IMR-90 (cell line): ENCODE data around the gene S100A12. TPM values are rescaled to one million over a fixed set of nuclear protein-coding genes. Genes with fewer than 3 reads are reported as not detected.

Source experiments
- ATAC-seq: fragments of 200-7000 bp; cut with Tn5 transposase; 2 replicates; pipeline ENCODE4 v1.9.1; 2020; ENCODE audit warnings: low read depth, mild to moderate bottlenecking, moderate library complexity
- BruUV-seq: library from RNA; stranded (reverse); fragments of 400-500 nt; replicated peaks from 2 replicates; lab custom pipeline; 2021; lab: Mats Ljungman, UMichigan
- CTCF ChIA-PET: fragments of 300-600 bp; formaldehyde crosslinking; extraction: SDS; loops from one replicate; lab custom pipeline; 2021; ENCODE audit warnings: antibody characterized with exemption; lab: Yijun Ruan, JAX
- POLR2A ChIA-PET: fragments of 300-600 bp; sonication (Branson Sonifier 250); formaldehyde crosslinking; loops from one replicate; lab custom pipeline; 2022; ENCODE audit warnings: antibody characterized with exemption; ENCODE audit not compliant: unreplicated experiment; lab: Charles Lee
- DNase-seq: peaks from one replicate; pipeline ENCODE4 v3.0.0; 2013
- H2AFZ ChIP-seq: replicated peaks from 2 replicates; pipeline ENCODE3; 2013; ENCODE audit warnings: low read length, mild to moderate bottlenecking; ENCODE audit not compliant: poor library complexity
- H2AK5ac ChIP-seq: 2 replicates; pipeline ENCODE4 v1.6.1; 2013; ENCODE audit warnings: low read depth, low read length, inconsistent platforms
- H2AK9ac ChIP-seq: replicated peaks from 2 replicates; pipeline ENCODE3; 2013; ENCODE audit warnings: mild to moderate bottlenecking, low read depth, low read length, moderate library complexity; ENCODE audit not compliant: poor library complexity
- H2BK120ac ChIP-seq: 2 replicates; pipeline ENCODE4 v1.6.1; 2013; ENCODE audit warnings: low read depth, low read length, inconsistent platforms
- H2BK15ac ChIP-seq: 3 replicates; pipeline ENCODE4 v1.6.1; 2013; ENCODE audit warnings: low read depth, low read length, inconsistent platforms
- H2BK20ac ChIP-seq: 2 replicates; pipeline ENCODE4 v1.6.1; 2013; ENCODE audit warnings: low read depth, mild to moderate bottlenecking, inconsistent platforms, low read length, moderate library complexity
- H2BK5ac ChIP-seq: 2 replicates; pipeline ENCODE4 v1.6.1; 2013; ENCODE audit warnings: mild to moderate bottlenecking, low read depth, low read length, inconsistent platforms; ENCODE audit not compliant: poor library complexity, severe bottlenecking
- H3K14ac ChIP-seq: replicated peaks from 2 replicates; pipeline ENCODE4 v1.6.1; 2013; ENCODE audit warnings: low read depth, low read length, inconsistent platforms
- H3K18ac ChIP-seq: 2 replicates; pipeline ENCODE4 v1.6.1; 2013; ENCODE audit warnings: low read depth, low read length, control low read depth
- H3K23ac ChIP-seq: 2 replicates; pipeline ENCODE4 v1.6.1; 2013; ENCODE audit warnings: low read depth, low read length, inconsistent platforms
- H3K27ac ChIP-seq: 2 replicates; pipeline ENCODE4 v1.5.1; 2013; ENCODE audit warnings: mild to moderate bottlenecking, control low read depth, low read length; ENCODE audit not compliant: insufficient read depth
- H3K27me3 ChIP-seq: 2 replicates; pipeline ENCODE4 v1.6.1; 2013; ENCODE audit warnings: low read length; ENCODE audit not compliant: control insufficient read depth, insufficient read depth
- H3K36me3 ChIP-seq: 2 replicates; pipeline ENCODE4 v1.6.1; 2013; ENCODE audit warnings: low read length, mixed read lengths; ENCODE audit not compliant: control insufficient read depth, insufficient read depth
- H3K4ac ChIP-seq: 2 replicates; pipeline ENCODE4 v1.6.1; 2013; ENCODE audit warnings: low read depth, low read length, inconsistent platforms
- H3K4me1 ChIP-seq: 2 replicates; pipeline ENCODE4 v1.6.1; 2013; ENCODE audit warnings: low read length, mixed read lengths; ENCODE audit not compliant: control insufficient read depth, insufficient read depth
- H3K4me2 ChIP-seq: 2 replicates; pipeline ENCODE4 v1.6.1; 2013; ENCODE audit warnings: low read depth, mild to moderate bottlenecking, control low read depth, low read length, moderate library complexity
- H3K4me3 ChIP-seq: 2 replicates; pipeline ENCODE4 v1.5.1; 2013; ENCODE audit warnings: low read depth, mild to moderate bottlenecking, control low read depth, low read length, moderate library complexity; ENCODE audit not compliant: insufficient read depth
- H3K56ac ChIP-seq: 2 replicates; pipeline ENCODE4 v1.6.1; 2013; ENCODE audit warnings: low read length, inconsistent platforms; ENCODE audit not compliant: insufficient read depth; ENCODE audit errors: extremely low read depth
- H3K79me1 ChIP-seq, 2 experiments: 2 replicates each; pipeline ENCODE4 v1.6.1; 2013; ENCODE audit warnings: low read length in 2 of 2, inconsistent platforms in 1 of 2, low read depth in 1 of 2
- H3K9ac ChIP-seq: 2 replicates; pipeline ENCODE4 v1.6.1; 2013; ENCODE audit warnings: low read depth, low read length, control low read depth
- H3K9me1 ChIP-seq: 2 replicates; pipeline ENCODE4 v1.6.1; 2013; ENCODE audit warnings: low read length, inconsistent platforms; ENCODE audit not compliant: insufficient read depth
- H3K9me3 ChIP-seq: 2 replicates; pipeline ENCODE4 v1.6.1; 2013; ENCODE audit warnings: low read length; ENCODE audit not compliant: control insufficient read depth, insufficient read depth
- H4K20me1 ChIP-seq: 2 replicates; pipeline ENCODE4 v1.6.1; 2013; ENCODE audit warnings: low read length, inconsistent platforms; ENCODE audit not compliant: insufficient read depth
- H4K5ac ChIP-seq: 2 replicates; pipeline ENCODE4 v1.6.1; 2013; ENCODE audit warnings: mild to moderate bottlenecking, low read depth, low read length, control low read depth
- H4K8ac ChIP-seq, 2 experiments: 2 replicates each; pipeline ENCODE4 v1.6.1; 2013; ENCODE audit warnings: low read depth in 2 of 2, low read length in 2 of 2, control low read depth in 1 of 2, inconsistent platforms in 1 of 2
- H4K91ac ChIP-seq: 2 replicates; pipeline ENCODE4 v1.6.1; 2013; ENCODE audit warnings: low read depth, low read length, inconsistent platforms; ENCODE audit not compliant: insufficient read depth
- BHLHE40 ChIP-seq: fragments of 150-350 bp; IDR thresholded peaks from 2 replicates; pipeline ENCODE4 v1.6.1; 2016; ENCODE audit warnings: mild to moderate bottlenecking, low read depth, low read length
- CEBPB ChIP-seq: IDR thresholded peaks from 2 replicates; pipeline ENCODE4 v1.6.1; 2012; ENCODE audit warnings: low read depth, low read length, improper control_type of control experiment
- CHD1 ChIP-seq: IDR thresholded peaks from 2 replicates; pipeline ENCODE4 v1.6.1; 2012; ENCODE audit warnings: low read depth, low read length, improper control_type of control experiment
- FOS ChIP-seq: fragments of 150-350 bp; IDR thresholded peaks from 2 replicates; pipeline ENCODE4 v1.6.1; 2016; ENCODE audit warnings: low read depth, low read length
- MAFK ChIP-seq: IDR thresholded peaks from 2 replicates; pipeline ENCODE4 v1.6.1; 2012; ENCODE audit warnings: low read depth, low read length, improper control_type of control experiment
- MAZ ChIP-seq: IDR thresholded peaks from 2 replicates; pipeline ENCODE4 v1.6.1; 2012; ENCODE audit warnings: low read depth, mild to moderate bottlenecking, low read length, improper control_type of control experiment, moderate library complexity, borderline replicate concordance
- MXI1 ChIP-seq: IDR thresholded peaks from 2 replicates; pipeline ENCODE4 v1.6.1; 2012; ENCODE audit warnings: low read depth, mild to moderate bottlenecking, low read length, moderate library complexity, borderline replicate concordance
- NFE2L2 ChIP-seq: fragments of 150-350 bp; IDR thresholded peaks from 2 replicates; pipeline ENCODE4 v1.6.1; 2016; ENCODE audit warnings: low read depth, mild to moderate bottlenecking, low read length
- POLR2A ChIP-seq: IDR thresholded peaks from 2 replicates; pipeline ENCODE4 v1.6.1; 2012; ENCODE audit warnings: mild to moderate bottlenecking, low read depth, low read length
- RAD21 ChIP-seq: IDR thresholded peaks from 2 replicates; pipeline ENCODE4 v1.6.1; 2012; ENCODE audit warnings: low read length, improper control_type of control experiment
- RCOR1 ChIP-seq: IDR thresholded peaks from 2 replicates; pipeline ENCODE4 v1.6.1; 2012; ENCODE audit warnings: mild to moderate bottlenecking, low read length, improper control_type of control experiment; ENCODE audit not compliant: insufficient replicate concordance
- RFX5 ChIP-seq: IDR thresholded peaks from 2 replicates; pipeline ENCODE4 v1.8.0; 2012; ENCODE audit warnings: low read depth, mild to moderate bottlenecking, low read length, moderate library complexity
- SMC3 ChIP-seq: fragments of 150-350 bp; IDR thresholded peaks from 2 replicates; pipeline ENCODE4 v1.6.1; 2016; ENCODE audit warnings: low read depth, mild to moderate bottlenecking, antibody characterized with exemption, low read length, moderate library complexity
- WGBS, 2 experiments: methylation state at CpG; one replicate each; pipeline versions ENCODE4 v1.1.5 to v1.1.7; 2013; ENCODE audit warnings: missing lambda C conversion rate in 2 of 2; ENCODE audit not compliant: insufficient read length in 1 of 2; ENCODE audit errors: extremely low coverage in 2 of 2; 5-methylcytosine and 5-hydroxymethylcytosine counted together
- dilution Hi-C: fragments of 300-500 bp; cut with HindIII; formaldehyde crosslinking; loops from one replicate; pipeline ENCODE4 v1.14.3; 2018; ENCODE audit warnings: low sequenced_read_pairs; ENCODE audit not compliant: unreplicated experiment
- in situ Hi-C: fragments of 300-500 bp; cut with MboI; formaldehyde crosslinking; loops from 3 replicates; pipeline ENCODE4 v1.14.3; 2019; ENCODE audit warnings: low sequenced_read_pairs, inconsistent platforms, mixed read lengths
- intact Hi-C: fragments of 100-400 bp; cut with micrococcal nuclease; formaldehyde crosslinking; loops from 2 replicates; pipeline ENCODE4 v1.10.0; 2022
- polyA plus RNA-seq, 3 experiments: library from polyadenylated mRNA; depleted of rRNA; stranded (reverse); fragments of >200 nt; gene quantifications; 2 replicates each; pipeline ENCODE4 v1.2.3, GENCODE V29; 2012; ENCODE audit warnings: low replicate concordance in 1 of 3
- total RNA-seq: library from RNA; depleted of rRNA; stranded (reverse); fragments of >200 nt; gene quantifications from 2 replicates; pipeline ENCODE4 v1.2.3, GENCODE V29; 2012
- TF ChIP-seq, protein P1 (sequence below): fragments of 150-350 bp; IDR thresholded peaks from 2 replicates; pipeline ENCODE4 v1.6.1; 2016; ENCODE audit warnings: low read depth, mild to moderate bottlenecking, low read length, moderate library complexity, borderline replicate concordance
- TF ChIP-seq, protein P2 (sequence below): fragments of 150-350 bp; IDR thresholded peaks from 2 replicates; pipeline ENCODE4 v1.6.1; 2017; ENCODE audit warnings: mild to moderate bottlenecking, antibody characterized with exemption, low read length, low read depth
- TF ChIP-seq, protein P3 (sequence below): conservative IDR thresholded peaks from 2 replicates; pipeline ENCODE4 v1.5.1; 2012; ENCODE audit warnings: mild to moderate bottlenecking, low read depth, low read length, improper control_type of control experiment

Gene S100A12
- total and polyA plus RNA-seq, 2 of the 4 experiments (the other 2 are of a cell fraction): not detected

DNA sequence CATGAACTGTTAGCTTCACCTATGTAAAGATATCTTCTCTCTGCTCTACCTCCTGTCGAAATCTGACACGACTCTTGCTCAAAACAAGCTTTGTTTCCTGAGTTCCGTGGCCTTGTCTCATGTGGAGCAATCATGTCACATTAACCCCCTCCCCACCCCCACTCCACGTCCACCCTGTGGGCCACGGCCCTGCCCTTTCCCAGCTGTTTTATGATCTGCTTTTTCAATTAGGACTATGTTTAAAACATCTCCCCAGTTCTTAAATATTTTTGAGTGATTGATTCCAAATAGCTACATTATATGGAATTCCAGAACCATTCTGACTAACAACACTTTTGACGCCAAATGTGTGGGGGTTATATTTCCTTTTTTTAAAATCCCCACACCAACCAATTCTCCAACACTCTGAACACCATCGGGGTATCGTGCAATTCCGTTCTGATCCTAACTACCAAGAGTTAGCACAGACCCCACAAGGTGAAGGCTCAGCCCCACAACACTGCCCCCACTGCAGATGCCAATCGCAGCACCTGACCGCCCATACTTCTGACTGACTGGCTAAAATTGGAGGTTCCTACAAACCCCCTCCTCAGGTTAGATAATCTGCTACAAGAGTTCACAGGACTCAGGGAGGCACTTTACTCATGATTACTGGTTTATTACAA lies 28.1 kb upstream of the S100A12 start:
- Histone ChIP-seq H3K18ac (no peak overlapping the region), H2BK120ac (no peak overlapping the region), H3K36me3 (no peaks in the 10 kb centered on the region), H3K9me3 (no peaks in the 10 kb centered on the region), H2AK5ac (no peak overlapping the region), H3K27me3 (peaks cover 4% of the 10 kb centered on the region; the same call in 1 of the 2 replicates), H4K20me1 (no peaks in the 10 kb centered on the region), H3K79me1 (no peaks in the 10 kb centered on the region), H2BK20ac (no peak overlapping the region), H3K4me1 (no peaks in the 10 kb centered on the region), H2AK9ac (no peak overlapping the region), H3K4me2 (no peak overlapping the region), H2BK5ac (no peak overlapping the region), H4K91ac (no peak overlapping the region), H3K14ac (no peak overlapping the region), H3K27ac (no peak overlapping the region), H3K4me3 (no peak overlapping the region), H2AFZ (no peak overlapping the region), H3K9ac (no peak overlapping the region), H3K56ac (no peak overlapping the region), H3K4ac (no peak overlapping the region), H4K8ac (no peak overlapping the region), H3K9me1 (no peaks in the 10 kb centered on the region), H4K5ac (no peak overlapping the region), H2BK15ac (no peak overlapping the region), H3K23ac (no peak overlapping the region)
- dilution Hi-C loops: no loop called here
- ATAC-seq (no peak), DNase-seq (no peak)
- 42% methylated on average over 3 of the region's 11 CpGs; no CpG with 5 or more reads in 1 of the 2 experiments for WGBS, 2 experiments
- ChIA-PET POLR2A (no interaction called here), CTCF (no interaction called here)
- intact Hi-C loops: no loop called here
- no TSS peak for BruUV-seq
- TF ChIP-seq POLR2A: no peak
- no peak for TF ChIP-seq NFE2L2
- TF ChIP-seq SMC3: no peak
- TF ChIP-seq CHD1: no peak
- TF ChIP-seq, protein P1, sequence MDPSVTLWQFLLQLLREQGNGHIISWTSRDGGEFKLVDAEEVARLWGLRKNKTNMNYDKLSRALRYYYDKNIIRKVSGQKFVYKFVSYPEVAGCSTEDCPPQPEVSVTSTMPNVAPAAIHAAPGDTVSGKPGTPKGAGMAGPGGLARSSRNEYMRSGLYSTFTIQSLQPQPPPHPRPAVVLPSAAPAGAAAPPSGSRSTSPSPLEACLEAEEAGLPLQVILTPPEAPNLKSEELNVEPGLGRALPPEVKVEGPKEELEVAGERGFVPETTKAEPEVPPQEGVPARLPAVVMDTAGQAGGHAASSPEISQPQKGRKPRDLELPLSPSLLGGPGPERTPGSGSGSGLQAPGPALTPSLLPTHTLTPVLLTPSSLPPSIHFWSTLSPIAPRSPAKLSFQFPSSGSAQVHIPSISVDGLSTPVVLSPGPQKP: no peak
- TF ChIP-seq FOS: no peak
- TF ChIP-seq, protein P2, sequence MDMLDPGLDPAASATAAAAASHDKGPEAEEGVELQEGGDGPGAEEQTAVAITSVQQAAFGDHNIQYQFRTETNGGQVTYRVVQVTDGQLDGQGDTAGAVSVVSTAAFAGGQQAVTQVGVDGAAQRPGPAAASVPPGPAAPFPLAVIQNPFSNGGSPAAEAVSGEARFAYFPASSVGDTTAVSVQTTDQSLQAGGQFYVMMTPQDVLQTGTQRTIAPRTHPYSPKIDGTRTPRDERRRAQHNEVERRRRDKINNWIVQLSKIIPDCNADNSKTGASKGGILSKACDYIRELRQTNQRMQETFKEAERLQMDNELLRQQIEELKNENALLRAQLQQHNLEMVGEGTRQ: no peak
- no peak for TF ChIP-seq RFX5
- TF ChIP-seq, protein P3, sequence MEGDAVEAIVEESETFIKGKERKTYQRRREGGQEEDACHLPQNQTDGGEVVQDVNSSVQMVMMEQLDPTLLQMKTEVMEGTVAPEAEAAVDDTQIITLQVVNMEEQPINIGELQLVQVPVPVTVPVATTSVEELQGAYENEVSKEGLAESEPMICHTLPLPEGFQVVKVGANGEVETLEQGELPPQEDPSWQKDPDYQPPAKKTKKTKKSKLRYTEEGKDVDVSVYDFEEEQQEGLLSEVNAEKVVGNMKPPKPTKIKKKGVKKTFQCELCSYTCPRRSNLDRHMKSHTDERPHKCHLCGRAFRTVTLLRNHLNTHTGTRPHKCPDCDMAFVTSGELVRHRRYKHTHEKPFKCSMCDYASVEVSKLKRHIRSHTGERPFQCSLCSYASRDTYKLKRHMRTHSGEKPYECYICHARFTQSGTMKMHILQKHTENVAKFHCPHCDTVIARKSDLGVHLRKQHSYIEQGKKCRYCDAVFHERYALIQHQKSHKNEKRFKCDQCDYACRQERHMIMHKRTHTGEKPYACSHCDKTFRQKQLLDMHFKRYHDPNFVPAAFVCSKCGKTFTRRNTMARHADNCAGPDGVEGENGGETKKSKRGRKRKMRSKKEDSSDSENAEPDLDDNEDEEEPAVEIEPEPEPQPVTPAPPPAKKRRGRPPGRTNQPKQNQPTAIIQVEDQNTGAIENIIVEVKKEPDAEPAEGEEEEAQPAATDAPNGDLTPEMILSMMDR: no peak
- no peak for TF ChIP-seq MAFK
- no peak for TF ChIP-seq MAZ
- no peak for TF ChIP-seq RAD21
- TF ChIP-seq RCOR1: no peak
- no peak for TF ChIP-seq MXI1
- TF ChIP-seq BHLHE40: no peak
- no peak for TF ChIP-seq CEBPB
- in situ Hi-C loops: no loop called here
